ENCODE data around the gene GAS2L1.

DNA sequence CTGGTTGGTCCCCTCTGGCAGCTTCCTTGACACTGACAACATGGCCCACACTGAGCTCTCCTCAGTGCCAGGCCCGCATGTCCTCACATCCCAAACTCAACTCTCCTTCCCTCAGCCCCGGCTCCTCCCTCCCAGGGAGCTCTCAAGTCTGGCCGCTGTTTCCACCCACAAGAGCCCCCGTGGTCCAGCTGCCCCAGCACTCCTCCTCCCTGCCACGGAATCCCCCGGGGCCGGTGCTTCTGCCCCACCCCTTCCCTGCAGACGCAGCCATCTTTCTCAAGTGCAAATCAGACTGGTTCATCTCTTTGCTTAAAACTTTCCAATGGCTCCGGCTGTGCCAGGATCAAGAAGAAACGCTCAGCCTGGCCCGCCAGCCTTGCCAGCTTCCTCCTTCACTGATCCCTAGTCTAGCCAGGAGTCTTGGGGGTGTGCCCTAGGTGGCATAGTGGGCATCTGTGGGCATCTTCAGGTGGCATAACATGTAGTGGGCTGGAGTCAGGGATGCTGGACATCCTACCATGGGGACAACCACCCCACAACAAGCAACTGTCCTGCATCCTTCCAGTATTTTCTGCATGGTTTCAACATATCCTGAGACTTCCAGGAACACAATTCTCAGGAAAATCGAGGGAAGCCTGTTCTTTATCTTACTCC is 31.3 kb downstream of the GAS2L1 start:
- TF ChIP-seq, protein P1, sequence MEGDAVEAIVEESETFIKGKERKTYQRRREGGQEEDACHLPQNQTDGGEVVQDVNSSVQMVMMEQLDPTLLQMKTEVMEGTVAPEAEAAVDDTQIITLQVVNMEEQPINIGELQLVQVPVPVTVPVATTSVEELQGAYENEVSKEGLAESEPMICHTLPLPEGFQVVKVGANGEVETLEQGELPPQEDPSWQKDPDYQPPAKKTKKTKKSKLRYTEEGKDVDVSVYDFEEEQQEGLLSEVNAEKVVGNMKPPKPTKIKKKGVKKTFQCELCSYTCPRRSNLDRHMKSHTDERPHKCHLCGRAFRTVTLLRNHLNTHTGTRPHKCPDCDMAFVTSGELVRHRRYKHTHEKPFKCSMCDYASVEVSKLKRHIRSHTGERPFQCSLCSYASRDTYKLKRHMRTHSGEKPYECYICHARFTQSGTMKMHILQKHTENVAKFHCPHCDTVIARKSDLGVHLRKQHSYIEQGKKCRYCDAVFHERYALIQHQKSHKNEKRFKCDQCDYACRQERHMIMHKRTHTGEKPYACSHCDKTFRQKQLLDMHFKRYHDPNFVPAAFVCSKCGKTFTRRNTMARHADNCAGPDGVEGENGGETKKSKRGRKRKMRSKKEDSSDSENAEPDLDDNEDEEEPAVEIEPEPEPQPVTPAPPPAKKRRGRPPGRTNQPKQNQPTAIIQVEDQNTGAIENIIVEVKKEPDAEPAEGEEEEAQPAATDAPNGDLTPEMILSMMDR (IDR thresholded peaks at IDR 0.05) = no peak
- TF ChIP-seq, protein P2, sequence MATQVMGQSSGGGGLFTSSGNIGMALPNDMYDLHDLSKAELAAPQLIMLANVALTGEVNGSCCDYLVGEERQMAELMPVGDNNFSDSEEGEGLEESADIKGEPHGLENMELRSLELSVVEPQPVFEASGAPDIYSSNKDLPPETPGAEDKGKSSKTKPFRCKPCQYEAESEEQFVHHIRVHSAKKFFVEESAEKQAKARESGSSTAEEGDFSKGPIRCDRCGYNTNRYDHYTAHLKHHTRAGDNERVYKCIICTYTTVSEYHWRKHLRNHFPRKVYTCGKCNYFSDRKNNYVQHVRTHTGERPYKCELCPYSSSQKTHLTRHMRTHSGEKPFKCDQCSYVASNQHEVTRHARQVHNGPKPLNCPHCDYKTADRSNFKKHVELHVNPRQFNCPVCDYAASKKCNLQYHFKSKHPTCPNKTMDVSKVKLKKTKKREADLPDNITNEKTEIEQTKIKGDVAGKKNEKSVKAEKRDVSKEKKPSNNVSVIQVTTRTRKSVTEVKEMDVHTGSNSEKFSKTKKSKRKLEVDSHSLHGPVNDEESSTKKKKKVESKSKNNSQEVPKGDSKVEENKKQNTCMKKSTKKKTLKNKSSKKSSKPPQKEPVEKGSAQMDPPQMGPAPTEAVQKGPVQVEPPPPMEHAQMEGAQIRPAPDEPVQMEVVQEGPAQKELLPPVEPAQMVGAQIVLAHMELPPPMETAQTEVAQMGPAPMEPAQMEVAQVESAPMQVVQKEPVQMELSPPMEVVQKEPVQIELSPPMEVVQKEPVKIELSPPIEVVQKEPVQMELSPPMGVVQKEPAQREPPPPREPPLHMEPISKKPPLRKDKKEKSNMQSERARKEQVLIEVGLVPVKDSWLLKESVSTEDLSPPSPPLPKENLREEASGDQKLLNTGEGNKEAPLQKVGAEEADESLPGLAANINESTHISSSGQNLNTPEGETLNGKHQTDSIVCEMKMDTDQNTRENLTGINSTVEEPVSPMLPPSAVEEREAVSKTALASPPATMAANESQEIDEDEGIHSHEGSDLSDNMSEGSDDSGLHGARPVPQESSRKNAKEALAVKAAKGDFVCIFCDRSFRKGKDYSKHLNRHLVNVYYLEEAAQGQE (IDR thresholded peaks at IDR 0.05; ENCODE audit: insufficient read depth in 1 of 2, low read depth in 2 of 2, low read length in 1 of 2) = no peak
- TF ChIP-seq POLR2AphosphoS5 (IDR thresholded peaks at IDR 0.05; ENCODE audit: low read depth, low read length) = no peak
